Left ventricle myocardium superior (tissue), 1 donor: ENCODE results near the gene ADGRL3. TPM values are rescaled to one million over a fixed set of nuclear protein-coding genes. Genes with fewer than 3 reads are reported as not detected.
A peak's percentile ranks its signal among the peaks of the same experiment; 100 is the strongest.

Experiments
- ATAC-seq: fragments of 200-7000 bp; cut with Tn5 transposase; one replicate; pipeline ENCODE4 v1.9.1; 2020; ENCODE audit warnings: mild to moderate bottlenecking, moderate library complexity
- DNase-seq: peaks from one replicate; pipeline ENCODE4 v3.0.0-alpha.2; 2020
- intact Hi-C: fragments of 100-400 bp; cut with micrococcal nuclease; formaldehyde crosslinking; loops from one replicate; pipeline ENCODE4 v1.11.0; 2022
- total RNA-seq: library from RNA; stranded (reverse); fragmentation: NEBNext Ultra II Directional; extraction: Animal tissue kit (Norgen Biotek cat#: 25700); gene quantifications from one replicate; pipeline ENCODE4 v1.2.1, GENCODE V29; 2021
- donor health status: DM: no; HTN: yes; CAD: no; lungs with severe emphysema.

ADGRL3 gene
- total RNA-seq, 1 donor from 2014 or later: 5.1 TPM

GRCh38 chr4:62051332-62051731 lies 851.2 kb downstream of the ADGRL3 start:
- intact Hi-C loops: no loop called here
- ATAC-seq: no peak
- DNase-seq: no peak

GRCh38 chr4:62053974-62054373 lies 853.8 kb downstream of the ADGRL3 start:
- intact Hi-C loops: no loop called here
- ATAC-seq: no peak
- no peak for DNase-seq

- DNase-seq: no peak
- intact Hi-C loops: no loop called here
These were observed 856.9 kb downstream of the ADGRL3 start for GRCh38 chr4:62057031-62057430.

DNA sequence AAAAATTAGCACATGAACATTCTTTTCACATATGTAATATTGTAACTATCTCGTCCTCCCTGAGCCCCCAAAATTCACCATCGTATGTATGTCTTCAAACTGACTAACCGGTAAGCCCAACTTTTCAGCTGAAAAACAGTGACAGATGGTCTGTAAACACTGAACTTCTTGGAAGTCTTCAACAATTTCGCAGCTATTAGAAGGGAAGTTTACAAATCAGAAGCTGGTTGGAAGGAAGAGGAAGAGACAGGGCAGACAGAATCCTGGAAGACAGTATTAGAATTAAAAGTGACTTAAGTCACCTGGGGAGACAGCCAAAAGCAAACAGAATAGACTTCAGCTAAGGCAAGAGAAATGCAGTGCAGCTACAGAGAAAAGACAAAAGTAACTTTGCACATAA lies 858.4 kb downstream of the ADGRL3 start:
- DNase-seq: no peak

More at GRCh38 chr4:62057031-62057430, 856.9 kb downstream of the ADGRL3 start:
- no peak for ATAC-seq

DNA sequence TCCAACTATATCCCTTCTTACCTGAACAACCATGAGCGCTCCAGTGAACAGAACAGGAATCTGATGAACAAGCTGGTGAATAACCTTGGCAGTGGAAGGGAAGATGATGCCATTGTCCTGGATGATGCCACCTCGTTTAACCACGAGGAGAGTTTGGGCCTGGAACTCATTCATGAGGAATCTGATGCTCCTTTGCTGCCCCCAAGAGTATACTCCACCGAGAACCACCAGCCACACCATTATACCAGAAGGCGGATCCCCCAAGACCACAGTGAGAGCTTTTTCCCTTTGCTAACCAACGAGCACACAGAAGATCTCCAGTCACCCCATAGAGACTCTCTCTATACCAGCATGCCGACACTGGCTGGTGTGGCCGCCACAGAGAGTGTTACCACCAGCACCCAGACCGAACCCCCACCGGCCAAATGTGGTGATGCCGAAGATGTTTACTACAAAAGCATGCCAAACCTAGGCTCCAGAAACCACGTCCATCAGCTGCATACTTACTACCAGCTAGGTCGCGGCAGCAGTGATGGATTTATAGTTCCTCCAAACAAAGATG lies 870.2 kb downstream of the ADGRL3 start:
- intact Hi-C loops: no loop called here
- ATAC-seq (no peak), DNase-seq (no peak)

More for the DNA sequence above, 858.4 kb downstream of the ADGRL3 start:
- intact Hi-C loops: no loop called here
- no peak for ATAC-seq

DNA sequence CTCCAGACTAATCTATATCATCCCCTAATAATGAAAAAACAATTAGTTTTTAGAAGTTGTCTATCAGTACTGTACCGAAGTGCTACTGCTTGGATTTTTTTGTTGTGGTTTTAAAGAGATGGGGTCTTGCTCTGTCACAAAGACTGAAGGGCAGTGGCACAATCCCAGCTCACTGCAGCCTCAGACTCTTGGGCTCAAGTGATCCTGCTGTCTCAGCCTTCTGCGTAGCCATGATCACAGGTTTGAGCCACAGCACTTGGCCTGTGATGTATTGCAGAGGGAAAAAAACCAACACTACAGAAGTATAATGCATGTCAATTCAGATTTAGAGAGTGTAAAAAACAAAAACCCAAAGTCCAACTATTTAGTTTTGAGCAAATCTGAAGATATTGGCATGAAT lies 875.0 kb downstream of the ADGRL3 start:
- ATAC-seq (no peak), DNase-seq (no peak)
- intact Hi-C loops: no loop called here

DNA sequence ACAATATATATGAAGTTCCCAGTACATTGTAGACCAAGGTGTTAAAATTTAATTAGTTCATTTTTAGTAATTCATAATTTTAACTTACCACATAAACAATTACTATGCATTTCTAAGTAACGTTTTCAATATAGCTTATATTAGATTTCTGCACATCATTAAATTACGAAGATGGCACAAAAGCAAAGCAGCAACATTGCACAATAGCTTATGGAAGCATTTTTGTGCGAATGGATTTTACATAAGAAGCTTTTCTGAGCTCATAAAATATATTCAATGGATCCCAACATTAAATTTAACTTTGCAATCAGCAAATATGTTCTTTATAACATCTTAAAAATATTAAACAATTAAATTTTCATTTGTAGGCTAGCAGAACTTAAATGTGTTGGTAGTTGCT lies 875.4 kb downstream of the ADGRL3 start:
- ATAC-seq (no peak), DNase-seq (no peak)
- intact Hi-C loops: no loop called here

DNA sequence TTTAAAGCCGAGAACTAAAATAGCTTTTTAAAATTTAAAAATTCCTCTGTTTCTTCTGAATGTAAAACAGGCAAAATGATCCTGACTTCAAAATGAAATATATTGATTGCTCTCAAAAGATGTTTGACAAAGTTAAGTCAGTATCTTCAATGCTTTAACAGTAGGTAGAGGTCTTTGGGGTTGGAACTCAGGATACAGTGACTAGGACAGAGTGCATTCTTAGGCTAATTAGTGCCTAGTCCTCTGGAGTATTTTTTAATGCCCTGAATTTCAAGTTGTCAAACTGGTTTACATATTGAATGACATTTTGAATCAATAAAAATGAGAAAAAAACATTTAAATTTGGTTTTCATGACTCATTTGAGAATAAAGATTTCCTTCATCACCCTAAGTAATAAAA lies 877.3 kb downstream of the ADGRL3 start:
- DNase-seq (no peak), ATAC-seq (no peak)
- intact Hi-C loops: no loop called here

- intact Hi-C loops: no loop called here
- DNase-seq (no peak), ATAC-seq (no peak)
These were observed 880.3 kb downstream of the ADGRL3 start for GRCh38 chr4:62080431-62080830.

DNA sequence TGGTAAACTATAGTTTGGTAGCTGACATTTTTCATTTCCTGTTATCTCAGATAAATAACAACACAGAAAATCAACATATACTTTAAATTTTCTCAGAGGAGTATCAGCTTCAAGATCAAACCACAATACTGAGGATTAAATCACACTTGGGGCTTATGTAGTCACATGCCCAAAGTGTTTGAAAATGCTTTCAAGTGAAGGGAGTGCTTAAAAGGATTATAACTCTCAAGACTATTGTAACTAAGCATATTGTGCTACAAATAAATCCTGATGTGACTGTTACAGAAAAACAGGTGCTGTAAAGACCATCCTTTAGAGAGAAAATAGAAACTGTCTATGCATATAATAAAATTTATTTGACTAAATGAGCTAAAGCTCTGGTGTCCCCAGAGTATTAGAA lies 887.6 kb downstream of the ADGRL3 start:
- DNase-seq (no peak), ATAC-seq (no peak)
- intact Hi-C loops: no loop called here

GRCh38 chr4:62093735-62094134 lies 893.6 kb downstream of the ADGRL3 start:
- DNase-seq (no peak), ATAC-seq (no peak)
- intact Hi-C loops: no loop called here

DNA sequence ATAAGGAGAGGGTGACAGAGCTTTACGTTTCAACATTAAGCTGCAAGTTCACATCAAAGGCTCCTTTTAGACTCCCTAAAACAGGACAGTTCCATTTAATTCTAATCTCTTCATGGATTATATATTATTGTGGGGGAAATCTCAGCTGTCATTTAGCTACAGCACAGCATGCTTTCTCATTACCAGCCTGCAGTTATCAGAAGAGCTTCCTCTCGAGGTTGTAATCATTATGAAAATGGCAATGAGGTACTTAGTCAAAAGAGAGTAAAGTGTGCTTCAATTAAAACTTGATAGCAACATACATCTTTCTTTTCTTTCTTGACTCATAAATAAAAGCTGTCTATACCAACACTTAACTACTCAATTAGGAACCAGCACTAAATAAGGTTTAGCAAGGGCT lies 896.8 kb downstream of the ADGRL3 start:
- ATAC-seq: no peak
- no peak for DNase-seq
- intact Hi-C loops: no loop called here

- DNase-seq (no peak), ATAC-seq (no peak)
- intact Hi-C loops: no loop called here
These were observed 915.1 kb downstream of the ADGRL3 start for GRCh38 chr4:62115216-62115615.

GRCh38 chr4:62117886-62118285 lies 917.8 kb downstream of the ADGRL3 start:
- DNase-seq (no peak), ATAC-seq (no peak)
- intact Hi-C loops: no loop called here

- no peak for DNase-seq
- no peak for ATAC-seq
- intact Hi-C loops: no loop called here
These were observed 918.4 kb downstream of the ADGRL3 start for GRCh38 chr4:62118558-62118957.

DNA sequence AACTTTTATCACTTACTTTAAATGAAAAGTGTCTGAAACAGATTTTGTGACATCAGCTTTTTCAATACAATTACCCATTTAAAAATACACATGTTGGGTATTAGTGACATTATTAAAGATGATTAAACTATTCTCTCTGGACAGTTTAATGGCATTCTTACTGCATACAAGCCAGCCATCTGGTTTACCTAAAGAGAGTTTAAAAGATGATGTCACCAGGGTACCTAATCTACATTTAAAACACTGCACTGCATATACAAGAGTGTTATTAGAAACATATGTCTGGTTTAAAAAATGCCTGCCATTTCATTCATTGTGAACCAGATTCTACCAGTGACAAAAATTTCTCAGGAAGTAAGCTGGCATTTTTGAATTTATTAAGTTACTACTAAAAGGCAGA lies 919.1 kb downstream of the ADGRL3 start:
- intact Hi-C loops: no loop called here
- DNase-seq (no peak), ATAC-seq (no peak)

GRCh38 chr4:62126064-62126732 lies 926.1 kb downstream of the ADGRL3 start:
- DNase-seq (no peak), ATAC-seq (peak; percentile 41)
- intact Hi-C loops: no loop called here
